HepG2 (cell line): ENCODE data around the gene PLLP. TPM values are rescaled to one million over a fixed set of nuclear protein-coding genes. Genes with fewer than 3 reads are reported as not detected.
A peak's percentile ranks its signal among the peaks of the same experiment; 100 is the strongest.

ENCODE experiments used
- AKNA ChIP-seq: sonication (generic); formaldehyde crosslinking; IDR thresholded peaks from 2 replicates; pipeline ENCODE4 v1.4.0; 2020; ENCODE audit warnings: missing genetic modification reagents, borderline replicate concordance
- ARHGAP35 ChIP-seq: sonication (generic); formaldehyde crosslinking; IDR thresholded peaks from 2 replicates; pipeline ENCODE4 v1.9.0; 2022; ENCODE audit warnings: mild to moderate bottlenecking, inconsistent platforms, moderate library complexity, missing genetic modification reagents, borderline replicate concordance
- CHD2 ChIP-seq: IDR thresholded peaks from 2 replicates; pipeline ENCODE4 v1.6.1; 2011; ENCODE audit warnings: low read depth, low read length, improper control_type of control experiment
- HCFC1 ChIP-seq: fragments of 150-350 bp; IDR thresholded peaks from 2 replicates; pipeline ENCODE4 v1.6.1; 2014; ENCODE audit warnings: low read depth, low read length
- JUND ChIP-seq: sonication (generic); formaldehyde crosslinking; IDR thresholded peaks from 2 replicates; pipeline ENCODE4 v1.8.0; 2022; ENCODE audit warnings: mild to moderate bottlenecking, missing genetic modification reagents
- PTBP1 ChIP-seq: fragments of 200-400 bp; formaldehyde crosslinking; IDR thresholded peaks from 2 replicates; pipeline ENCODE4 v1.6.1; 2018; ENCODE audit warnings: low read length, low read depth; ENCODE audit not compliant: poor library complexity, severe bottlenecking
- THAP8 ChIP-seq: sonication (generic); formaldehyde crosslinking; IDR thresholded peaks from 2 replicates; pipeline ENCODE4 v1.5.1; 2020; ENCODE audit warnings: missing genetic modification reagents, mild to moderate bottlenecking, borderline replicate concordance
- ZFP1 ChIP-seq: IDR thresholded peaks from 2 replicates; pipeline ENCODE4 v1.6.1; 2016
- ZNF143 ChIP-seq: sonication (generic); formaldehyde crosslinking; IDR thresholded peaks from 2 replicates; pipeline ENCODE4 v1.4.0; 2020; ENCODE audit warnings: missing genetic modification reagents
- ZNF296 ChIP-seq: sonication (generic); formaldehyde crosslinking; conservative IDR thresholded peaks from 2 replicates; pipeline ENCODE4 v1.5.0; 2020; ENCODE audit warnings: mild to moderate bottlenecking, missing genetic modification reagents
- ZNF407 ChIP-seq: sonication (generic); formaldehyde crosslinking; IDR thresholded peaks from one replicate; pipeline ENCODE4 v1.5.1; 2020; ENCODE audit warnings: mild to moderate bottlenecking, missing genetic modification reagents; ENCODE audit errors: not compliant biosample characterization
- ZNF552 ChIP-seq: sonication (generic); formaldehyde crosslinking; IDR thresholded peaks from 2 replicates; pipeline ENCODE4 v1.9.0; 2022; ENCODE audit warnings: missing genetic modification reagents, mild to moderate bottlenecking, borderline replicate concordance
- ZNF615 ChIP-seq: sonication (generic); formaldehyde crosslinking; IDR thresholded peaks from 2 replicates; pipeline ENCODE4 v1.5.0; 2020; ENCODE audit warnings: mild to moderate bottlenecking, missing genetic modification reagents, borderline replicate concordance
- ZNF879 ChIP-seq: sonication (generic); formaldehyde crosslinking; IDR thresholded peaks from 2 replicates; pipeline ENCODE4 v1.8.1; 2023; ENCODE audit warnings: missing genetic modification reagents
- ZSCAN30 ChIP-seq: sonication (generic); formaldehyde crosslinking; IDR thresholded peaks from 2 replicates; pipeline ENCODE4 v1.5.0; 2020; ENCODE audit warnings: mild to moderate bottlenecking, missing genetic modification reagents
- polyA plus RNA-seq, 8 experiments: library from polyadenylated mRNA; depleted of rRNA in 3 of 8; stranded (reverse) in 7 of 8; unstranded in 1 of 8; fragments of >200 nt; fragmentation: Illumina TruSeq in 4 of 8; extraction: Trizol in 4 of 8; gene quantifications; 2 replicates each; pipeline versions ENCODE4 v1.2.1 to v1.2.3, GENCODE V29; 2011 to 2016; ENCODE audit warnings: low read depth in 4 of 8, missing spikeins in 1 of 8, mixed read lengths in 1 of 8; ENCODE audit not compliant: insufficient read depth in 1 of 8
- total RNA-seq, 5 experiments: library from RNA; depleted of rRNA; stranded (reverse); fragments of >200 nt; fragmentation: Illumina TruSeq; extraction: Trizol; gene quantifications; 2 replicates each; pipeline ENCODE4 v1.2.3, GENCODE V29; 2016; ENCODE audit warnings: low read depth in 1 of 5

The PLLP gene
- total and polyA plus RNA-seq, 2 of the 13 experiments (the other 11 are each of a cell fraction or from before 2014, with no cell fraction given): 60.6 to 127 TPM

- TF ChIP-seq ZNF407 (CRISPR knock-in tag): peak; percentile 14
- TF ChIP-seq JUND: no peak
- peak; percentile 97 for TF ChIP-seq ZFP1 (CRISPR knock-in tag)
- peak; percentile 12; the same call in 1 of the 2 replicates for TF ChIP-seq CHD2
- TF ChIP-seq ZNF296 (CRISPR knock-in tag): no peak
- TF ChIP-seq ZNF615: peak; percentile 75; the same call in 1 of the 2 replicates
- TF ChIP-seq THAP8 (CRISPR knock-in tag): no peak
- TF ChIP-seq ARHGAP35 (CRISPR knock-in tag): no peak
- no peak for TF ChIP-seq AKNA (CRISPR knock-in tag)
- TF ChIP-seq ZSCAN30 (CRISPR knock-in tag): no peak
- peak; percentile 76 for TF ChIP-seq ZNF879 (CRISPR knock-in tag)
- no peak for TF ChIP-seq PTBP1
- TF ChIP-seq HCFC1: peak; percentile 52; the same call in 1 of the 2 replicates
- TF ChIP-seq ZNF552 (CRISPR knock-in tag): no peak
- peak; percentile 39; the same call in 1 of the 2 replicates for TF ChIP-seq ZNF143 (CRISPR knock-in tag)
Measured at GRCh38 chr16:57300387-57301125, 16.1 kb upstream of the PLLP start (continued).
